Stimulated activated CD4-positive, alpha-beta T cell treated with anti-CD3 and anti-CD28 coated beads, Interleukin-1b, Interleukin-23, amount 100 ng/mL, for 4 hours (primary cell): ENCODE measurements around the gene P4HB.

Experiments
- DNase-seq, 2 donors: peaks; one replicate each; pipeline ENCODE4 v3.0.0-alpha.2; 2020; ENCODE audit warnings: low read depth in 2 of 2

The P4HB gene

GRCh38 chr17:81898029-81898866, 37.9 kb upstream of the P4HB start:
- DNase-seq = no peak

GRCh38 chr17:81895400-81895799, 35.1 kb upstream of the P4HB start:
- DNase-seq = no peak

- peak in 1 of 2 donors; percentile 16 for DNase-seq
These were observed 30.9 kb upstream of the P4HB start for GRCh38 chr17:81891303-81891552.

- peak in 1 of 2 donors; percentile 21 for DNase-seq
These were observed 30.3 kb upstream of the P4HB start for GRCh38 chr17:81890447-81891302.

GRCh38 chr17:81889602-81890001, 29.3 kb upstream of the P4HB start:
- DNase-seq = no peak

- DNase-seq = no peak
These were observed 28.8 kb upstream of the P4HB start for GRCh38 chr17:81888988-81889595.

- no peak for DNase-seq
These were observed 28.0 kb upstream of the P4HB start for GRCh38 chr17:81888105-81888987.

GRCh38 chr17:81885869-81886548, 25.7 kb upstream of the P4HB start:
- DNase-seq = no peak

- DNase-seq = no peak
These were observed 25.1 kb upstream of the P4HB start for GRCh38 chr17:81885454-81885853.

GRCh38 chr17:81884968-81885367, 24.6 kb upstream of the P4HB start:
- DNase-seq = no peak

GRCh38 chr17:81884520-81884919, 24.2 kb upstream of the P4HB start:
- no peak for DNase-seq

GRCh38 chr17:81879121-81879520, 18.8 kb upstream of the P4HB start:
- no peak for DNase-seq

GRCh38 chr17:81878294-81878693, 18.0 kb upstream of the P4HB start:
- no peak for DNase-seq

GRCh38 chr17:81877569-81877968, 17.2 kb upstream of the P4HB start:
- DNase-seq = no peak

- peak; percentile 96 to 97 for DNase-seq
These were observed 11.3 kb upstream of the P4HB start for GRCh38 chr17:81871387-81872230.

- no peak for DNase-seq
These were observed 10.6 kb upstream of the P4HB start, which contains the start of gene ARHGDIA for GRCh38 chr17:81870981-81871386. Gene ARHGDIA (minus strand): TSS chr17:81871337. CDS start chr17:81869930, 1,407 bp downstream.

- peak in 1 of 2 donors; percentile 39 for DNase-seq
These were observed 10.0 kb upstream of the P4HB start for GRCh38 chr17:81870131-81870980.

GRCh38 chr17:81869221-81870130, 9.1 kb upstream of the P4HB start:
- DNase-seq = peak in 1 of 2 donors; percentile 43
